A673 (cell line): ENCODE data around the gene TNS1.

Source experiments
- CTCF ChIP-seq: fragments of 300-800, 200-600 bp; sonication (generic); conservative IDR thresholded peaks from 2 replicates; pipeline ENCODE4 v1.5.1; 2017; ENCODE audit warnings: low read depth, mild to moderate bottlenecking, antibody characterized with exemption, low read length, moderate library complexity, mixed read lengths
- EZH2 ChIP-seq: fragments of 200-600 bp; sonication (generic); IDR thresholded peaks from 2 replicates; pipeline ENCODE4 v1.6.1; 2017; ENCODE audit warnings: borderline replicate concordance, low read depth, mild to moderate bottlenecking, mixed read lengths, antibody characterized with exemption, low read length; ENCODE audit not compliant: poor library complexity, severe bottlenecking

- TF ChIP-seq CTCF (no peak), EZH2 (no peak)
Measured at GRCh38 chr2:217904614-217904965, 98.2 kb downstream of the TNS1 start.
